K562 (cell line): ENCODE results near the gene LACTB. TPM values are rescaled to one million over a fixed set of nuclear protein-coding genes. Genes with fewer than 3 reads are reported as not detected.
A peak's percentile ranks its signal among the peaks of the same experiment; 100 is the strongest.

Experiments used
- ADNP ChIP-seq: fragments of 200-800 bp; sonication (Bioruptor generic); IDR thresholded peaks from 2 replicates; pipeline ENCODE4 v1.6.1; 2016; ENCODE audit warnings: missing genetic modification characterization, missing compliant biosample characterization
- ARID1B ChIP-seq: fragments of 450-650 bp; IDR thresholded peaks from 2 replicates; pipeline ENCODE4 v1.6.1; 2016; ENCODE audit warnings: antibody characterized with exemption, mild to moderate bottlenecking, inconsistent platforms
- ARID2 ChIP-seq: fragments of 450-650 bp; IDR thresholded peaks from 2 replicates; pipeline ENCODE4 v1.6.1; 2017; ENCODE audit warnings: antibody characterized with exemption, mild to moderate bottlenecking
- CBX3 ChIP-seq, 2 experiments: IDR thresholded peaks; 1 replicate in 1 of 2; 2 replicates in 1 of 2; pipeline ENCODE4 v1.6.1; 2012; ENCODE audit warnings: inconsistent platforms in 2 of 2, low read length in 2 of 2, borderline replicate concordance in 1 of 2, control low read depth in 1 of 2
- MIER1 ChIP-seq: fragments of 450-650 bp; IDR thresholded peaks from 2 replicates; pipeline ENCODE4 v1.6.1; 2016; ENCODE audit warnings: antibody characterized with exemption, mild to moderate bottlenecking, low read depth
- NEUROD1 ChIP-seq: fragments of 150-350 bp; IDR thresholded peaks from 2 replicates; pipeline ENCODE4 v1.6.1; 2014; ENCODE audit warnings: borderline replicate concordance, low read length, low read depth; ENCODE audit not compliant: partially characterized antibody
- NUFIP1 ChIP-seq: fragments of 450-650 bp; IDR thresholded peaks from 2 replicates; pipeline ENCODE4 v1.6.1; 2018; ENCODE audit not compliant: partially characterized antibody
- PPARD ChIP-seq: fragments of 250-450 bp; sonication (Bioruptor Pico); IDR thresholded peaks from 2 replicates; pipeline ENCODE4 v1.8.0; 2022; ENCODE audit warnings: inconsistent platforms, mild to moderate bottlenecking, moderate library complexity
- RBM25 ChIP-seq: fragments of 200-400 bp; formaldehyde crosslinking; IDR thresholded peaks from 2 replicates; pipeline ENCODE4 v1.6.1; 2018; ENCODE audit warnings: low read length, low read depth, moderate library complexity; ENCODE audit not compliant: severe bottlenecking
- STAG1 ChIP-seq: sonication (generic); formaldehyde crosslinking; IDR thresholded peaks from 2 replicates; pipeline ENCODE4 v1.5.0; 2020; ENCODE audit warnings: missing genetic modification reagents, borderline replicate concordance
- TRIM24 ChIP-seq, 2 experiments: fragments of 450-650 bp; IDR thresholded peaks; 2 replicates each; pipeline ENCODE4 v1.6.1; 2016
- ZBTB17 ChIP-seq: fragments of 450-650 bp; formaldehyde crosslinking; IDR thresholded peaks from 2 replicates; pipeline ENCODE4 v1.4.0; 2020; ENCODE audit warnings: mild to moderate bottlenecking
- ZBTB8A ChIP-seq: fragments of 450-650 bp; IDR thresholded peaks from 2 replicates; pipeline ENCODE4 v1.6.1; 2018; ENCODE audit warnings: mild to moderate bottlenecking, moderate library complexity; ENCODE audit not compliant: partially characterized antibody
- ZNF224 ChIP-seq: sonication (generic); formaldehyde crosslinking; IDR thresholded peaks from 2 replicates; pipeline ENCODE4 v1.8.0; 2022; ENCODE audit warnings: mild to moderate bottlenecking, missing genetic modification reagents
- ZNF444 ChIP-seq: fragments of 250-450 bp; sonication (Bioruptor Pico); IDR thresholded peaks from 2 replicates; pipeline ENCODE4 v1.4.0; 2020; ENCODE audit warnings: mild to moderate bottlenecking, moderate library complexity
- ZNF589 ChIP-seq: fragments of 200-800 bp; sonication (Bioruptor generic); IDR thresholded peaks from 2 replicates; pipeline ENCODE4 v1.6.1; 2016; ENCODE audit warnings: low read depth, missing genetic modification characterization, missing compliant biosample characterization
- ZNF644 ChIP-seq: fragments of 200-800 bp; sonication (Bioruptor generic); IDR thresholded peaks from 2 replicates; pipeline ENCODE4 v1.6.1; 2016; ENCODE audit warnings: low read depth, missing genetic modification characterization, missing compliant biosample characterization
- ZNF766 ChIP-seq: fragments of 200-800 bp; sonication (Bioruptor generic); conservative IDR thresholded peaks from 2 replicates; pipeline ENCODE4 v1.6.1; 2016; ENCODE audit warnings: missing genetic modification characterization, missing compliant biosample characterization
- polyA plus RNA-seq, 8 experiments: library from polyadenylated mRNA; depleted of rRNA in 4 of 8; stranded (reverse) in 5 of 8; unstranded in 3 of 8; fragments of >200 nt; fragmentation: Nextera tagmentation in 2 of 8; fragmentation: Illumina TruSeq in 1 of 8; extraction: Ambion mirVana in 2 of 8; extraction: Trizol in 1 of 8; gene quantifications; 2 replicates each; pipeline versions ENCODE4 v1.2.1 to v1.2.3, GENCODE V29; 2011 to 2014; ENCODE audit warnings: inconsistent platforms in 1 of 8, missing spikeins in 1 of 8
- total RNA-seq, 7 experiments: library from RNA; depleted of rRNA in 6 of 7; stranded (reverse); fragments of >200 nt in 6 of 7; fragmentation: Illumina TruSeq in 2 of 7; extraction: Trizol in 2 of 7; gene quantifications; 2 replicates each; pipeline versions ENCODE4 v1.2.1 to v1.2.3, GENCODE V29; 2011 to 2021; ENCODE audit warnings: low replicate concordance in 1 of 7
- TF ChIP-seq, protein P1 (sequence below): fragments of 200-800 bp; sonication (Bioruptor generic); IDR thresholded peaks from 2 replicates; pipeline ENCODE4 v1.6.1; 2016; ENCODE audit warnings: missing genetic modification characterization, missing compliant biosample characterization
- TF ChIP-seq, protein P2 (sequence below): IDR thresholded peaks from 2 replicates; pipeline ENCODE4 v1.6.1; 2014; ENCODE audit warnings: antibody characterized with exemption

Gene LACTB
- total and polyA plus RNA-seq, 9 of the 15 experiments (the other 6 are each of a cell fraction or from before 2014, with no cell fraction given): 3.1 to 15.5 (median 9.8) TPM

DNA sequence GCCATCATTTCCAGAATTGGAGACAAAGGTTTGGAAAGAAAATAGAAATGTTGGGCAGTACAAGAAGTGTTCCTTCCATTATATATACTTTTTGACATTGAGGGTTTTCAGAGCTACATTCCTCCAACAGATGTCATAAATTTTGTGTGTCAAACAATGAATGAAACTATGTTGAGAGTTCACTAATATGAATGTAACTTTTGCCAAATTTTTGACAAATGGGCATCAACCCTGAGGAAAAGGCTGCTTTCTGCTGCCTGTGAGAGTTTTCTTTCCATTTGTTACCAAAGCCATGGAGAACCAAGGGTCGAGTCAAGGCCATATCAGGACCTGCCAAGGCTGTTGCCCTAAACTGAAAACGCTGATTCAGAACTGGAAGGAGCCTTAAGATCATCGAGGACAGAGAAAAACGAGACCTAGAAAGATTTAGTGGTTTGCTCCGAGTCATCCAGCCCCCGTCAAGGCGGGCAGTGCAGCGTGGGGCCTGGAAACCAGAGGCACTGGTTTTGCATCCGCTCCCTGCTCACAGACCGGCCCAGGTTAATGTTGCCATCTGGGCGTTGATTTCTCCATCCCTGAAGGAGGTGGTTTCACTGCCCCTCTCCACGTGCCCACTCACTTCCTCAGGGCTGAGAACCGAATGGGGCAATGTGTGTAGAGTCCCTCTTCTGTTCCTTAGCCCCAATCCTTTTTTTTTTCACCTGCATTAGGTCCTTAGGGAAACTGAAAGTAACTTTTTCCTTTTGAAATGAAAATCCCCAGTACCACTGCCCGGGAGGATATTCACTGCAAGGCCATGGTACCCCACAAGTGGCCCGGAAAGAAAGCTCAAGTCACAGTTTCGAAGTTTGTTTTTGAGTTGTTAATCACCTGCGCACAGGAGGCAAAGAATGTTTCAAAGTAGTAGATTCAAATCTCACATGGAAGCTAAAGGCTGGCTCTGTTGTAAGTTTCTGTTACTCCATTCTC is 46.4 kb upstream of the LACTB start (continued):
- no peak for TF ChIP-seq ZBTB17 (CRISPR knock-in tag)
- TF ChIP-seq STAG1 (CRISPR knock-in tag): no peak
- no peak for TF ChIP-seq ZBTB8A
- no peak for TF ChIP-seq NUFIP1
- no peak for TF ChIP-seq ADNP
- TF ChIP-seq ZNF444 (CRISPR knock-in tag): no peak
- no peak for TF ChIP-seq ZNF589 (CRISPR knock-in tag)
- TF ChIP-seq MIER1: no peak
- TF ChIP-seq ZNF644: no peak
- no peak for TF ChIP-seq CBX3 (IDR thresholded peaks at IDR 0.05; ENCODE audit: borderline replicate concordance in 1 of 2, low read length in 2 of 2)
- TF ChIP-seq, protein P1, sequence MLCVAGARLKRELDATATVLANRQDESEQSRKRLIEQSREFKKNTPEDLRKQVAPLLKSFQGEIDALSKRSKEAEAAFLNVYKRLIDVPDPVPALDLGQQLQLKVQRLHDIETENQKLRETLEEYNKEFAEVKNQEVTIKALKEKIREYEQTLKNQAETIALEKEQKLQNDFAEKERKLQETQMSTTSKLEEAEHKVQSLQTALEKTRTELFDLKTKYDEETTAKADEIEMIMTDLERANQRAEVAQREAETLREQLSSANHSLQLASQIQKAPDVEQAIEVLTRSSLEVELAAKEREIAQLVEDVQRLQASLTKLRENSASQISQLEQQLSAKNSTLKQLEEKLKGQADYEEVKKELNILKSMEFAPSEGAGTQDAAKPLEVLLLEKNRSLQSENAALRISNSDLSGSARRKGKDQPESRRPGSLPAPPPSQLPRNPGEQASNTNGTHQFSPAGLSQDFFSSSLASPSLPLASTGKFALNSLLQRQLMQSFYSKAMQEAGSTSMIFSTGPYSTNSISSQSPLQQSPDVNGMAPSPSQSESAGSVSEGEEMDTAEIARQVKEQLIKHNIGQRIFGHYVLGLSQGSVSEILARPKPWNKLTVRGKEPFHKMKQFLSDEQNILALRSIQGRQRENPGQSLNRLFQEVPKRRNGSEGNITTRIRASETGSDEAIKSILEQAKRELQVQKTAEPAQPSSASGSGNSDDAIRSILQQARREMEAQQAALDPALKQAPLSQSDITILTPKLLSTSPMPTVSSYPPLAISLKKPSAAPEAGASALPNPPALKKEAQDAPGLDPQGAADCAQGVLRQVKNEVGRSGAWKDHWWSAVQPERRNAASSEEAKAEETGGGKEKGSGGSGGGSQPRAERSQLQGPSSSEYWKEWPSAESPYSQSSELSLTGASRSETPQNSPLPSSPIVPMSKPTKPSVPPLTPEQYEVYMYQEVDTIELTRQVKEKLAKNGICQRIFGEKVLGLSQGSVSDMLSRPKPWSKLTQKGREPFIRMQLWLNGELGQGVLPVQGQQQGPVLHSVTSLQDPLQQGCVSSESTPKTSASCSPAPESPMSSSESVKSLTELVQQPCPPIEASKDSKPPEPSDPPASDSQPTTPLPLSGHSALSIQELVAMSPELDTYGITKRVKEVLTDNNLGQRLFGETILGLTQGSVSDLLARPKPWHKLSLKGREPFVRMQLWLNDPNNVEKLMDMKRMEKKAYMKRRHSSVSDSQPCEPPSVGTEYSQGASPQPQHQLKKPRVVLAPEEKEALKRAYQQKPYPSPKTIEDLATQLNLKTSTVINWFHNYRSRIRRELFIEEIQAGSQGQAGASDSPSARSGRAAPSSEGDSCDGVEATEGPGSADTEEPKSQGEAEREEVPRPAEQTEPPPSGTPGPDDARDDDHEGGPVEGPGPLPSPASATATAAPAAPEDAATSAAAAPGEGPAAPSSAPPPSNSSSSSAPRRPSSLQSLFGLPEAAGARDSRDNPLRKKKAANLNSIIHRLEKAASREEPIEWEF (CRISPR knock-in tag): no peak
- TF ChIP-seq ZNF766: no peak
- TF ChIP-seq ARID1B: 0 out of 2 replicates have a peak, but pooled peaks have one; percentile 10
- TF ChIP-seq NEUROD1: no peak
- TF ChIP-seq, protein P2, sequence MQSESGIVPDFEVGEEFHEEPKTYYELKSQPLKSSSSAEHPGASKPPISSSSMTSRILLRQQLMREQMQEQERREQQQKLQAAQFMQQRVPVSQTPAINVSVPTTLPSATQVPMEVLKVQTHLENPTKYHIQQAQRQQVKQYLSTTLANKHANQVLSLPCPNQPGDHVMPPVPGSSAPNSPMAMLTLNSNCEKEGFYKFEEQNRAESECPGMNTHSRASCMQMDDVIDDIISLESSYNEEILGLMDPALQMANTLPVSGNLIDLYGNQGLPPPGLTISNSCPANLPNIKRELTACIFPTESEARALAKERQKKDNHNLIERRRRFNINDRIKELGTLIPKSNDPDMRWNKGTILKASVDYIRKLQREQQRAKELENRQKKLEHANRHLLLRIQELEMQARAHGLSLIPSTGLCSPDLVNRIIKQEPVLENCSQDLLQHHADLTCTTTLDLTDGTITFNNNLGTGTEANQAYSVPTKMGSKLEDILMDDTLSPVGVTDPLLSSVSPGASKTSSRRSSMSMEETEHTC: no peak
- TF ChIP-seq ZNF224 (CRISPR knock-in tag): no peak
- no peak for TF ChIP-seq PPARD (CRISPR knock-in tag)
- TF ChIP-seq ARID2: no peak
- TF ChIP-seq RBM25: no peak
- no peak for TF ChIP-seq TRIM24 (IDR thresholded peaks at IDR 0.05)
